HepG2 (cell line): ENCODE data around the gene DYSF. TPM values are rescaled to one million over a fixed set of nuclear protein-coding genes. Genes with fewer than 3 reads are reported as not detected.
A peak's percentile ranks its signal among the peaks of the same experiment; 100 is the strongest.

Experiments
- ARHGAP35 ChIP-seq: sonication (generic); formaldehyde crosslinking; IDR thresholded peaks from 2 replicates; pipeline ENCODE4 v1.9.0; 2022; ENCODE audit warnings: mild to moderate bottlenecking, inconsistent platforms, moderate library complexity, missing genetic modification reagents, borderline replicate concordance
- IRF2 ChIP-seq: IDR thresholded peaks from 2 replicates; pipeline ENCODE4 v1.6.1; 2018; ENCODE audit warnings: missing genetic modification reagents, missing compliant biosample characterization
- SNAI1 ChIP-seq: sonication (generic); formaldehyde crosslinking; IDR thresholded peaks from 2 replicates; pipeline ENCODE4 v1.5.0; 2020; ENCODE audit warnings: mild to moderate bottlenecking, missing genetic modification reagents, borderline replicate concordance
- SP4 ChIP-seq: sonication (generic); formaldehyde crosslinking; IDR thresholded peaks from 2 replicates; pipeline ENCODE4 v1.8.1; 2023; ENCODE audit warnings: mild to moderate bottlenecking, missing genetic modification reagents
- THAP9 ChIP-seq: sonication (generic); formaldehyde crosslinking; IDR thresholded peaks from 2 replicates; pipeline ENCODE4; 2020; ENCODE audit warnings: missing genetic modification reagents, mild to moderate bottlenecking, borderline replicate concordance
- TOPORS ChIP-seq: sonication (generic); formaldehyde crosslinking; IDR thresholded peaks from 2 replicates; pipeline ENCODE4 v1.8.0; 2023; ENCODE audit warnings: mild to moderate bottlenecking, missing genetic modification reagents
- ZFP90 ChIP-seq: sonication (generic); formaldehyde crosslinking; IDR thresholded peaks from 2 replicates; pipeline ENCODE4 v1.8.0; 2022; ENCODE audit warnings: missing genetic modification reagents, mild to moderate bottlenecking, inconsistent platforms, borderline replicate concordance
- ZNF121 ChIP-seq: sonication (generic); formaldehyde crosslinking; IDR thresholded peaks from 2 replicates; pipeline ENCODE4 v1.5.0; 2020; ENCODE audit warnings: mild to moderate bottlenecking, missing genetic modification reagents
- ZNF18 ChIP-seq: sonication (generic); formaldehyde crosslinking; IDR thresholded peaks from 2 replicates; pipeline ENCODE4 v1.8.0; 2022; ENCODE audit warnings: mild to moderate bottlenecking, missing genetic modification reagents; ENCODE audit not compliant: insufficient replicate concordance
- ZNF280D ChIP-seq: sonication (generic); formaldehyde crosslinking; IDR thresholded peaks from 2 replicates; pipeline ENCODE4 v1.5.1; 2020; ENCODE audit warnings: mild to moderate bottlenecking, missing genetic modification reagents
- ZNF331 ChIP-seq: sonication (generic); formaldehyde crosslinking; IDR thresholded peaks from 2 replicates; pipeline ENCODE4 v1.4.0; 2020; ENCODE audit warnings: missing genetic modification reagents
- ZNF441 ChIP-seq: sonication (generic); formaldehyde crosslinking; IDR thresholded peaks from 2 replicates; pipeline ENCODE4 v1.7.0; 2021; ENCODE audit warnings: missing genetic modification reagents, borderline replicate concordance
- ZNF597 ChIP-seq: sonication (generic); formaldehyde crosslinking; IDR thresholded peaks from 2 replicates; pipeline ENCODE4 v1.5.0; 2020; ENCODE audit warnings: missing genetic modification reagents
- ZNF687 ChIP-seq: sonication (generic); formaldehyde crosslinking; IDR thresholded peaks from 2 replicates; pipeline ENCODE4 v1.5.1; 2020; ENCODE audit warnings: mild to moderate bottlenecking, missing genetic modification reagents, moderate library complexity
- ZNF878 ChIP-seq: sonication (generic); formaldehyde crosslinking; IDR thresholded peaks from 2 replicates; pipeline ENCODE4 v1.8.1; 2023; ENCODE audit warnings: mild to moderate bottlenecking, missing genetic modification reagents, moderate library complexity
- polyA plus RNA-seq, 8 experiments: library from polyadenylated mRNA; depleted of rRNA in 3 of 8; stranded (reverse) in 7 of 8; unstranded in 1 of 8; fragments of >200 nt; fragmentation: Illumina TruSeq in 4 of 8; extraction: Trizol in 4 of 8; gene quantifications; 2 replicates each; pipeline versions ENCODE4 v1.2.1 to v1.2.3, GENCODE V29; 2011 to 2016; ENCODE audit warnings: low read depth in 4 of 8, missing spikeins in 1 of 8, mixed read lengths in 1 of 8; ENCODE audit not compliant: insufficient read depth in 1 of 8
- total RNA-seq, 5 experiments: library from RNA; depleted of rRNA; stranded (reverse); fragments of >200 nt; fragmentation: Illumina TruSeq; extraction: Trizol; gene quantifications; 2 replicates each; pipeline ENCODE4 v1.2.3, GENCODE V29; 2016; ENCODE audit warnings: low read depth in 1 of 5

Gene DYSF
- total and polyA plus RNA-seq, 2 of the 13 experiments (the other 11 are each of a cell fraction or from before 2014, with no cell fraction given) = 0.15 to 2.4 TPM

GRCh38 chr2:71700658-71701397, 247.5 kb downstream of the DYSF start (continued):
- TF ChIP-seq ZNF18 (CRISPR knock-in tag) (no peak), SP4 (CRISPR knock-in tag) (no peak), IRF2 (CRISPR knock-in tag) (no peak), TOPORS (CRISPR knock-in tag) (no peak), ZNF441 (no peak), ZNF878 (CRISPR knock-in tag) (no peak), ZNF331 (CRISPR knock-in tag) (0 out of 2 replicates have a peak, but pooled peaks have one; percentile 32), ZFP90 (CRISPR knock-in tag) (no peak), ARHGAP35 (CRISPR knock-in tag) (no peak), ZNF121 (CRISPR knock-in tag) (no peak), THAP9 (no peak), SNAI1 (CRISPR knock-in tag) (no peak), ZNF597 (CRISPR knock-in tag) (no peak), ZNF280D (no peak), ZNF687 (peak; percentile 54)
